SK-N-SH (cell line): ENCODE data around the gene BCAS3. TPM values are rescaled to one million over a fixed set of nuclear protein-coding genes. Genes with fewer than 3 reads are reported as not detected.

ENCODE experiments used
- CTCF ChIA-PET: fragments of 300-600, 350-600 bp; formaldehyde crosslinking; extraction: SDS; loops from one replicate; lab custom pipeline; 2021; lab: Yijun Ruan, JAX
- POLR2A ChIA-PET: fragments of 350-600 bp; sonication (Branson Sonifier 250); formaldehyde crosslinking; extraction: SDS; loops from one replicate; lab custom pipeline; 2020; ENCODE audit warnings: antibody characterized with exemption, inconsistent platforms; lab: Yijun Ruan, JAX
- DNase-seq: peaks from one replicate; pipeline ENCODE4 v3.0.0; 2012
- H2AFZ ChIP-seq: fragments of 200-600 bp; sonication (generic); 2 replicates; pipeline ENCODE4 v1.8.1; 2016; ENCODE audit warnings: antibody characterized with exemption, mild to moderate bottlenecking, low read depth
- H3F3A ChIP-seq: fragments of 200-600 bp; sonication (generic); replicated peaks from 2 replicates; pipeline ENCODE3; 2016; ENCODE audit warnings: antibody characterized with exemption, mild to moderate bottlenecking; ENCODE audit not compliant: insufficient read depth
- H3K27ac ChIP-seq, 2 experiments: fragments of 200-500 bp in 1 of 2; fragments of 200-600 bp in 1 of 2; sonication (Bioruptor generic) in 1 of 2; sonication (generic), shearing (Covaris generic) in 1 of 2; 2 replicates each; pipeline versions ENCODE4 v1.5.1 to v1.6.1; 2014 to 2016; ENCODE audit warnings: low read depth in 2 of 2, inconsistent platforms in 1 of 2, low read length in 1 of 2, mild to moderate bottlenecking in 1 of 2, mixed read lengths in 1 of 2
- H3K27me3 ChIP-seq: fragments of 200-600 bp; sonication (generic), shearing (Covaris generic); 2 replicates; pipeline ENCODE4 v1.6.1; 2016; ENCODE audit warnings: mixed run types; ENCODE audit not compliant: insufficient read depth
- H3K36me3 ChIP-seq, 2 experiments: fragments of 200-500 bp in 1 of 2; fragments of 200-600 bp in 1 of 2; sonication (Bioruptor generic) in 1 of 2; sonication (generic) in 1 of 2; replicated peaks in 1 of 2; 2 replicates each; pipeline versions ENCODE3 to v1.5.1; 2014 to 2016; ENCODE audit warnings: low read length in 1 of 2, mild to moderate bottlenecking in 1 of 2; ENCODE audit not compliant: insufficient read depth in 2 of 2, control insufficient read depth in 1 of 2
- H3K4me1 ChIP-seq, 2 experiments: fragments of 200-500 bp in 1 of 2; fragments of 200-600 bp in 1 of 2; sonication (Bioruptor generic) in 1 of 2; sonication (generic), shearing (Covaris generic) in 1 of 2; 2 replicates each; pipeline versions ENCODE4 v1.5.1 to v1.6.1; 2014 to 2016; ENCODE audit warnings: low read depth in 1 of 2, low read length in 1 of 2, mixed run types in 1 of 2; ENCODE audit not compliant: insufficient read depth in 2 of 2, control insufficient read depth in 1 of 2
- H3K4me2 ChIP-seq: fragments of 200-600 bp; sonication (generic), shearing (Covaris generic); 2 replicates; pipeline ENCODE4 v1.6.1; 2017; ENCODE audit warnings: mixed run types
- H3K4me3 ChIP-seq, 2 experiments: fragments of 200-500 bp in 1 of 2; fragments of 200-600 bp in 1 of 2; sonication (Bioruptor generic) in 1 of 2; sonication (generic), shearing (Covaris generic) in 1 of 2; 2 replicates each; pipeline versions ENCODE4 v1.5.1 to v1.8.1; 2014 to 2016; ENCODE audit warnings: low read depth in 2 of 2, inconsistent platforms in 1 of 2, low read length in 1 of 2, mild to moderate bottlenecking in 1 of 2, mixed read lengths in 1 of 2, moderate library complexity in 1 of 2
- H3K79me2 ChIP-seq: fragments of 200-600 bp; sonication (generic); 2 replicates; pipeline ENCODE4 v1.8.1; 2017; ENCODE audit warnings: mild to moderate bottlenecking; ENCODE audit not compliant: insufficient read depth
- H3K9ac ChIP-seq: fragments of 200-600 bp; sonication (generic); 2 replicates; pipeline ENCODE4 v1.6.1; 2017; ENCODE audit warnings: mixed run types
- H3K9me2 ChIP-seq: fragments of 200-600 bp; sonication (generic); 2 replicates; pipeline ENCODE4 v1.6.1; 2017; ENCODE audit warnings: mixed run types
- H3K9me3 ChIP-seq: fragments of 200-600 bp; sonication (generic); 2 replicates; pipeline ENCODE4 v1.6.1; 2017; ENCODE audit warnings: mixed run types, mild to moderate bottlenecking, moderate library complexity
- H4K20me1 ChIP-seq: fragments of 200-600 bp; sonication (generic); 2 replicates; pipeline ENCODE4 v1.6.1; 2017; ENCODE audit warnings: mild to moderate bottlenecking, mixed run types; ENCODE audit not compliant: insufficient read depth
- CHD2 ChIP-seq: fragments of 150-350 bp; IDR thresholded peaks from 2 replicates; pipeline ENCODE4 v1.6.1; 2018; ENCODE audit warnings: low read length; ENCODE audit not compliant: partially characterized antibody
- EP300 ChIP-seq, 2 experiments: IDR thresholded peaks; 2 replicates each; pipeline versions ENCODE4 v1.4.0 to v1.6.1; 2012; ENCODE audit warnings: borderline replicate concordance in 1 of 2, low read depth in 1 of 2, low read length in 1 of 2
- EZH2phosphoT487 ChIP-seq: fragments of 200-600 bp; sonication (generic); IDR thresholded peaks from 2 replicates; pipeline ENCODE4 v1.6.1; 2017; ENCODE audit warnings: low read depth, mixed run types, mild to moderate bottlenecking, antibody characterized with exemption, moderate library complexity, borderline replicate concordance
- FOSL2 ChIP-seq: IDR thresholded peaks from 2 replicates; pipeline ENCODE4 v1.4.0; 2012; ENCODE audit warnings: low read depth, mild to moderate bottlenecking, moderate library complexity, borderline replicate concordance
- GATA2 ChIP-seq: sonication (generic); formaldehyde crosslinking; IDR thresholded peaks from 2 replicates; pipeline ENCODE4 v1.5.0; 2020; ENCODE audit warnings: mild to moderate bottlenecking, missing genetic modification reagents
- MEF2A ChIP-seq: IDR thresholded peaks from 2 replicates; pipeline ENCODE4 v1.4.0; 2012; ENCODE audit warnings: low read depth, borderline replicate concordance
- MXI1 ChIP-seq: IDR thresholded peaks from 2 replicates; pipeline ENCODE4 v1.6.1; 2012; ENCODE audit warnings: mild to moderate bottlenecking, low read depth, low read length, improper control_type of control experiment
- NFIC ChIP-seq: IDR thresholded peaks from 2 replicates; pipeline ENCODE4 v1.4.0; 2012; ENCODE audit warnings: borderline replicate concordance
- NRF1 ChIP-seq: IDR thresholded peaks from 2 replicates; pipeline ENCODE4 v1.6.1; 2012; ENCODE audit warnings: low read depth, mild to moderate bottlenecking, low read length
- POLR2AphosphoS5 ChIP-seq: IDR thresholded peaks from 2 replicates; pipeline ENCODE4 v1.6.1; 2012; ENCODE audit warnings: low read depth, low read length
- RAD21 ChIP-seq: IDR thresholded peaks from 2 replicates; pipeline ENCODE4 v1.6.1; 2012; ENCODE audit warnings: mild to moderate bottlenecking, low read length
- SIN3A ChIP-seq: IDR thresholded peaks from 2 replicates; pipeline ENCODE4 v1.6.1; 2012; ENCODE audit warnings: low read depth, mild to moderate bottlenecking, low read length, moderate library complexity, borderline replicate concordance
- SMC3 ChIP-seq: IDR thresholded peaks from 2 replicates; pipeline ENCODE4 v1.6.1; 2012; ENCODE audit warnings: low read depth, low read length, improper control_type of control experiment
- TAF1 ChIP-seq: IDR thresholded peaks from 2 replicates; pipeline ENCODE4 v1.6.1; 2012; ENCODE audit warnings: low read depth, mild to moderate bottlenecking, low read length, moderate library complexity, borderline replicate concordance
- TCF12 ChIP-seq: IDR thresholded peaks from 2 replicates; pipeline ENCODE4 v1.4.0; 2012
- TEAD4 ChIP-seq: IDR thresholded peaks from 2 replicates; pipeline ENCODE4 v1.4.0; 2012; ENCODE audit warnings: mild to moderate bottlenecking, borderline replicate concordance; ENCODE audit not compliant: insufficient read depth
- USF1 ChIP-seq: IDR thresholded peaks from 2 replicates; pipeline ENCODE4 v1.4.0; 2012; ENCODE audit warnings: low read depth, borderline replicate concordance
- USF2 ChIP-seq: fragments of 150-350 bp; IDR thresholded peaks from 2 replicates; pipeline ENCODE4 v1.6.1; 2017; ENCODE audit warnings: antibody characterized with exemption, low read length, low read depth, borderline replicate concordance
- YY1 ChIP-seq: IDR thresholded peaks from 2 replicates; pipeline ENCODE4 v1.4.0; 2012; ENCODE audit warnings: low read depth, mild to moderate bottlenecking
- WGBS: methylation state at CpG from one replicate; pipeline ENCODE4 v1.1.6; 2017; ENCODE audit warnings: low lambda C conversion rate; 5-methylcytosine and 5-hydroxymethylcytosine counted together
- polyA plus RNA-seq, 3 experiments: library from polyadenylated mRNA; depleted of rRNA; stranded (reverse); fragments of >200 nt; gene quantifications; 2 replicates each; pipeline ENCODE4 v1.2.3, GENCODE V29; 2012
- TF ChIP-seq, protein P1 (sequence below): IDR thresholded peaks from 2 replicates; pipeline ENCODE4 v1.6.1; 2012; ENCODE audit warnings: mild to moderate bottlenecking, low read depth, low read length, moderate library complexity

The BCAS3 gene
- polyA plus RNA-seq, 1 of the 3 experiments (the other 2 are of a cell fraction) = 5.9 TPM

DNA sequence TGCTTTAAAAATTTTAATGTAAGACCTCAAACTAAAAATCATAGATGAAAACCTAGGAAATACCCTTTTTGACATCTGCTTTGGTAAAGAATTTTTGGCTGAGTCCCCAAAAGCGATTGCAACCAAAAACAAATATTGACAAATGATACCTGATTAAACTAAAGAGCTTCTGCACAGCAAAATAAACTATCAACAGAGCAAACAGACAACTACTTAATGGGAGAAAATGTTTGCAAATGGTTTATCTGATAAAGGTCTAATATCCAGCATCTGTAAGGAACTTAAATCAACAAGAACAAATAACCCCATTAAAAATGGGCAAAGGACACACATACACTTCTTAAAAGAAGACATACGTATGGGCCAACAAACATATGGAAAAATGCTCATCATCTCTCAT lies 242.5 kb downstream of the BCAS3 start:
- H4K20me1 ChIP-seq = no peaks in the 10 kb centered on the region
- H3K4me1 ChIP-seq = no peaks in the 10 kb centered on the region
- H3K4me3 ChIP-seq = no peak overlapping the region
- peaks cover 0 to under 1% of the 10 kb centered on the region in 2 experiments for H3K36me3 ChIP-seq
- H2AFZ ChIP-seq = no peak overlapping the region
- H3F3A ChIP-seq = peaks cover 4% of the 10 kb centered on the region
- no peak for DNase-seq
- CTCF ChIA-PET = no interaction called here
- H3K9me2 ChIP-seq = peaks cover 3% of the 10 kb centered on the region; the same call in 1 of the 2 replicates
- H3K9ac ChIP-seq = no peak overlapping the region
- no peaks in the 10 kb centered on the region for H3K79me2 ChIP-seq
- no peak overlapping the region for H3K4me2 ChIP-seq
- H3K27me3 ChIP-seq = no peaks in the 10 kb centered on the region
- POLR2A ChIA-PET = no interaction called here
- no peak for TF ChIP-seq POLR2AphosphoS5
- no peak for TF ChIP-seq TAF1
- no peak for TF ChIP-seq MEF2A
- TF ChIP-seq NRF1 = no peak
- TF ChIP-seq RAD21 = no peak
- TF ChIP-seq USF1 = no peak
- TF ChIP-seq MXI1 = no peak
- no peak for TF ChIP-seq YY1
- no peak for TF ChIP-seq USF2
- no peak for TF ChIP-seq EP300 (IDR thresholded peaks at IDR 0.05; ENCODE audit: borderline replicate concordance in 1 of 2, low read depth in 1 of 2, low read length in 1 of 2)
- TF ChIP-seq GATA2 = no peak
- no peak for TF ChIP-seq FOSL2
- no peak for TF ChIP-seq EZH2phosphoT487
- no peak for TF ChIP-seq NFIC
- no peak for TF ChIP-seq SIN3A
- TF ChIP-seq, protein P1, sequence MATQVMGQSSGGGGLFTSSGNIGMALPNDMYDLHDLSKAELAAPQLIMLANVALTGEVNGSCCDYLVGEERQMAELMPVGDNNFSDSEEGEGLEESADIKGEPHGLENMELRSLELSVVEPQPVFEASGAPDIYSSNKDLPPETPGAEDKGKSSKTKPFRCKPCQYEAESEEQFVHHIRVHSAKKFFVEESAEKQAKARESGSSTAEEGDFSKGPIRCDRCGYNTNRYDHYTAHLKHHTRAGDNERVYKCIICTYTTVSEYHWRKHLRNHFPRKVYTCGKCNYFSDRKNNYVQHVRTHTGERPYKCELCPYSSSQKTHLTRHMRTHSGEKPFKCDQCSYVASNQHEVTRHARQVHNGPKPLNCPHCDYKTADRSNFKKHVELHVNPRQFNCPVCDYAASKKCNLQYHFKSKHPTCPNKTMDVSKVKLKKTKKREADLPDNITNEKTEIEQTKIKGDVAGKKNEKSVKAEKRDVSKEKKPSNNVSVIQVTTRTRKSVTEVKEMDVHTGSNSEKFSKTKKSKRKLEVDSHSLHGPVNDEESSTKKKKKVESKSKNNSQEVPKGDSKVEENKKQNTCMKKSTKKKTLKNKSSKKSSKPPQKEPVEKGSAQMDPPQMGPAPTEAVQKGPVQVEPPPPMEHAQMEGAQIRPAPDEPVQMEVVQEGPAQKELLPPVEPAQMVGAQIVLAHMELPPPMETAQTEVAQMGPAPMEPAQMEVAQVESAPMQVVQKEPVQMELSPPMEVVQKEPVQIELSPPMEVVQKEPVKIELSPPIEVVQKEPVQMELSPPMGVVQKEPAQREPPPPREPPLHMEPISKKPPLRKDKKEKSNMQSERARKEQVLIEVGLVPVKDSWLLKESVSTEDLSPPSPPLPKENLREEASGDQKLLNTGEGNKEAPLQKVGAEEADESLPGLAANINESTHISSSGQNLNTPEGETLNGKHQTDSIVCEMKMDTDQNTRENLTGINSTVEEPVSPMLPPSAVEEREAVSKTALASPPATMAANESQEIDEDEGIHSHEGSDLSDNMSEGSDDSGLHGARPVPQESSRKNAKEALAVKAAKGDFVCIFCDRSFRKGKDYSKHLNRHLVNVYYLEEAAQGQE = no peak
- TF ChIP-seq TCF12 = no peak
- TF ChIP-seq CHD2 = no peak
- no peak for TF ChIP-seq SMC3
- no peak for TF ChIP-seq TEAD4
- no peak overlapping the region for H3K27ac ChIP-seq
- 82% methylated on average over 2 of the region's 2 CpGs for WGBS
- H3K9me3 ChIP-seq = peaks cover 15% of the 10 kb centered on the region
